Stimulated activated CD4-positive, alpha-beta T cell treated with anti-CD3 and anti-CD28 coated beads, TNF-alpha, amount 100 ng/mL, for 4 hours (primary cell): Measurements from ENCODE around the gene FAM180A.

Source experiments
- DNase-seq, 3 experiments: peaks; one replicate each; pipeline ENCODE4 v3.0.0-alpha.2; 2020; ENCODE audit warnings: low read depth in 3 of 3

Gene FAM180A

DNA sequence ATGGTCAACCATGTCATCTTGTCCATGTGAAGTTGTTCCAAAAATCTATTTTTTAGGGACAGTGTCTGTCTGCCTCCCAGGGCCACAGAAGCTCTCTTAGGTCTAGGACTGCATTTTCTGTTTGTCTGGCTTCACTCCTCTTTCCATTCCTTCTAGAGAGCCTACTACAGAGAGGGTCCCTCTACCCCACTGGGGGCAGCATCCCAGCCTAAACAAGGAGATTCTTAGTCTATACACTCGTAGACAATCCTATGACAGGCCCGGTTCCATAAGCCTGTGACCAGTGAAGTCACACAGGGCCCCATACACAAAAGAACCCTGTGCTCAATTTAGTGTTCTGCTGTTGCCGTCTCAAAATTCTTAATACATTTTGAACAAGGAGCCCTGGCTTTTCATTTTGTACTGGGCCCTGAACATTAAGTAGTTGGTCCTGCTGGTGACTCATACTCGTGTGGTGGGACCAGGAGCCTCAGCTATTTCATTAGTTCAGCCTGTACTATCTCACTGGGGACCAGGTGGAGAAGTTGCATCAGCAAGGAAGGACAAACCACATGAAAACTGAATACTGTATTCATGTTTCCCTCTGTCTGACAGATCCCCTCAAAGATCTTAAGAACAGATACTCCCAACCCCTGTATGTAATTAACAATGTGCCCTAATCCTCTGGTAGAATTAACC, 23.5 kb upstream of the FAM180A start:
- no peak for DNase-seq

DNA sequence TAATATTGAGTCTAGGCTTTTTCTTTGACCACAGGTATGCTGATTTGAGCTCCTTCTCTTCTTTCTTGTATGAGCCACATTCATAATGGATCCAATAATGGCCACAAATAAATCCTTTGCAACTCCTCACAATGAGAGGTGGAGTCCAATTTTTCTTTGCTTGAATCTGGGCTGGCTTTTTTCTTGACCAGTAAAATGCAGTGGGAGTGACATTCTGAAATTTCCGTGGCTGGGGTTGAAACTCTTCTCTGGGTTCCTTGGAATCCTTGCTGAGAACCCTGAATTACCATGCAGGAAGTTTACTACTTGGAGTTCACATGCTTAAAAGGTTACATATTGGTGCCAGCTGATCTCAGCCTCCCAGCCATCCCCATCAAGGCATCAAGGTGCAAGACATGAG, 22.4 kb upstream of the FAM180A start:
- DNase-seq = no peak

DNA sequence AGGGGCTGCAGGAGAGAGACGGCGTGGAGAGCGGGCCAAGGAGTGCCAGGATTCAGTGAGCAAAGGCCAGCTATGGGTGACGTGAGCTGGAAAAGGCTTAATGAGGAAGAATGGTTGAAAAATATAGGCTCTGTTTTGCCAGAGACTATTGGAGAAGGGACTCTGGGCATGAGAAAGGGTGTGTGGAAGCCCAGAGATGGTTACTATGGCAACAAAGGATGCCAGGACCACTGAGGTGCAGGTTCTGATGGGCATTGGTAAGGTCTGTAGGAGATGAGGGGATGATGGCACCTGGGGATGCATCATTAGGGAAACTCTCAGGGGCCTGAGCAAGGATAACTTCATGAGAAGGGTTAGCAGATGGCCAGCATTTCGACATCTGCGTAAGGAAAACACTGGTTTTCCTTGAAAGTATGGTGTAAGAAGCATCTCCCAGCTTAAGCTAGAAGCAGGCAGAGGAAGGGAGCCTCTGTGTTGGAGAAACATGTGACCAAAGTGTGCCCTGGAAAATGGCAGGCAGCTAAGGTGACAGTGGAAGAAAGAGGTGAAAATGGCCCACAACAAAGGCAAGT, 21.6 kb upstream of the FAM180A start:
- no peak for DNase-seq

DNA sequence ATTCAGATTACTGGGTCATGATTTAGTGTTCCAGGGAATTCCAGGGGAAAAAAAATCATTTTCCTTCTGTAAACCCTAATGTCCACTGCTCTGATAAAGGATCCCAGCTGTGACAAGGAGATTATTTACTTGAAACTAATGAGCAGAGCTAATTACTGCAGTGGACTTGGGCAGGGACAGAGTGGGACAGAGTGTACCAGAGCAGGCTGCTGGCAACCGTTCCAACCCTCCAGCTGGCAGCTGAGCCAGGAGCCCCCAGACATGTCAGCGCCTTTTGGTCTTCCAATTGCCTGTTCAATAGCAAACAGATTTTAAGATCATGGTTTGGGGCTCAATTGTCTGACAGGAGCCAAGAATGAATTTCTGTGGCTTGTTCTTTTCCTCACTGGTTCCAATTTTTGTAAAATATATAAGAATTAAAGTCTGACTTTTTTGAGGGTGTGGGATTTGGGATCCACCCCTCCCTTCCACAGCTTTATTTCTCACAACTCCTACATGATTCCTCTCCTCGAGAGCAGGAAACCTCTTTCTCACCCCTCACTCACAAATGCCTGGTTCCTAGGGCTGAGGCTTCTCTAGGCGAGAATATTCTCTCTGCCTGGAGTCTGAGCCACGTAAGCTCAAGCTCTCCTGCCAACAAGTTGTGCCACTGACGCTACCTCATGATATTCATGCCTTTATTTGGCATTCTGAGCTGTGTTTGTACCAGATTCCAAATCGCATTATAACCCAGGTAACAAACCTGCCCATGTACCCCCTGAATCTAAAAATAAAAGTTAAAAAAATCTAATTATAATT, 20.6 kb upstream of the FAM180A start:
- DNase-seq = no peak

GRCh38 chr7:135768467-135768866, 19.9 kb upstream of the FAM180A start:
- DNase-seq = no peak

DNA sequence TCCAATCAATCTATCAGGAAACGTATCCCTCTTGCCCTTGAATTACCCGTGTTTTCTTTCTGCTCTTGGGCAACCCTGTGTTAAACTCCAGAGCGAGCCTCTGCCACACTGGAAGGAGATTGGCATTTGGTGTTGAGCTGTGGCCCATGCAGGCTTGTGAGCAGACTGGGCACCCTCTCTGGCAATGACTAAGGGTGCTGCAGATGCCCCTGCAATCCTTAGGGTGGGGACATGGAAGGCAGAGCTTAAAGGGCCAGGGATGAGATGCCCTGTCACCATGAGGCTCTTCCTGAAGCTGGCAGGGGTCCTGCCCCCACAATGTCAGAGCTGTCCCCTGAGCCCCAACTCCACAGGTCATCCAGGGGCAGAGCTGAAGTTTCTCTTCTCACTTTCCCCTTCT, 19.5 kb upstream of the FAM180A start:
- DNase-seq = no peak

DNA sequence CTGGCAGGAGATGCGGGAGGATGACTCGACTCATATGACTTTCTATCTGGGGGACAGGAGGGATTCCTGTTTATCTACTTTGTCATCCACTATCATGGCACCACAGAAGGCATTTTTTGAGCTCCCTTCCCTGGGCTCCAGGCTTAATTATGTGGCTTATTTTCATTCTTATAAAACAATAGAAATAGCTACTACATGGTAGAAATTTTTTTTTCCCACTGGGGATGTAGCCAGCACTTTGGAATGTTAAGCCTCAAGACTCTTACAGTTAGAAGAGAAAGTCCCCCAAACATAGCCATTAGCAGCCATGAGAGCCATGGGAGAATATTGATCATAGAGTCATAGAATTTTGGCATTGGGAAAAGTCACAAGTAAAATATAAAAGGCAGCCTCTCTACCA, 14.6 kb upstream of the FAM180A start:
- DNase-seq = no peak

GRCh38 chr7:135761751-135762488, 13.3 kb upstream of the FAM180A start:
- no peak for DNase-seq

GRCh38 chr7:135759532-135759931, 10.9 kb upstream of the FAM180A start:
- no peak for DNase-seq

DNA sequence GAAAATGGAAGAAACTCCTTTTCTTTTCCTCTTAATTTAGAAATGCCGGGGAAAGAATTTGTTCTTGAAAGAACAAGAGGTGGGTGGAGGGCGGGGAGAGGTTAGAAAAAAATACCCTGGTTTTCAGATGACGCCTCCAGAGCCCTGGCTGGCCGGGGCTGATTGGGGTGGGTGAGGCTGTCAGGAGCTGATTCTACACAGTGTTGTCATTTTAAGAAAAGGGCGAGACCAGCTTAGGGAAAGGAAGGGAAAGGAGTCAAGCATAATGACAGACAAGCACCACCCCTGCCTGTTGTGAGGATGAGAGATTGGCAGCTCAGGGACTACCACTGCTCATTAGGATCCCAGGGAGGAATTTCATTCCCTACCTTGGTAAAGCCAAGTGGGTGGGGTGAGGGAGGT, 9.9 kb upstream of the FAM180A start:
- no peak for DNase-seq

DNA sequence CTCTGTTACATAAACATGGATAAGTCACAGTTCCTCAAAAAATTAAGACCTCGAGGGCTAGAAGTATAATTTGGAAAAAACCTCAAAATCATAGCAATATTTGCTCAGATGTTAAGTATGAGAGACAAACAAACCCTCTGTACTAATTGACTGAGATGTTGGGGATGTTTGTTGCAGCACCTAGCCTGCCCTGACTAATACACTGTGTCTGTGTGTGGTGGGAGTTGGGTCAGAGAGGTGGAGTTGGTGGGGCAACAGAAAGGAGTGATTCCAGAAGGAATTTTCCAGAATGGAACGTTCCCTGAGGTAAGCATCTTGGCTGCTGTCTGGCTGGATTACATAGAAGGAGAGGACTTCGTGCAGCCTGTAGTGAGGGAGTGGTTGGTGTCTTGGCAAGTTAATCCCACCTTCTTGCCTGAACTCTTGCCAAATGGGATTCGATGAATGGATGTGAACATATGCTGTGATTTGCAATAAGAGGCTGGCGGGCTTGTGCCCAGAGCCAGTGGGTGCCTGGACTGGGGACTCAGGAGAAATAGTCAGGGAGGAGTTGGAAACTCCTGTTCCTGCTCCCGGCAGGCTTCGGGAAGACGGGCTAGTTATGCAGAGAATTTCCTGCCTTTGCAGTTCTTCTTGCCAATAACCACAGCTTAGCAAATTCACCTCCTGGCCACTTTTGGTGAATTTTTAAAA, 9.3 kb upstream of the FAM180A start:
- no peak for DNase-seq

DNA sequence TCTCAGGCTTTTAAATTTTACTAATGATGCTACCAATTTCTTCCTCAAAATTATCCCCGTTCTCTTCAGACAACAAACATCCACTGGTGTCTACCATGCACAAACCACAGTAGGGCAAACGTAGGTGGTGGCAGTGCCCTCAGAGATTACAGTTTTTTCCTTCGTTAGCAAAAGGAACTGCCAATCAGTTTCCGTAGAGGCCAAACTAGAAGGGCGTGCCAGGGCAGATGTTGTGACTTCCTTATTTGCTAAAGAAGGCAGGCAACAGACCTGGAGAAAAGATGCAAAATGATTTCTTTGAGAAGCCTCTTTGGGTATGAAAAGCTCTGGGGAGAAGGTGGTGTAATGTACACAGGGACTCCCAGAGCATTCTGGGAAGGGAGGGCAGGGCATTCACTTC, 7.6 kb upstream of the FAM180A start:
- no peak for DNase-seq

DNA sequence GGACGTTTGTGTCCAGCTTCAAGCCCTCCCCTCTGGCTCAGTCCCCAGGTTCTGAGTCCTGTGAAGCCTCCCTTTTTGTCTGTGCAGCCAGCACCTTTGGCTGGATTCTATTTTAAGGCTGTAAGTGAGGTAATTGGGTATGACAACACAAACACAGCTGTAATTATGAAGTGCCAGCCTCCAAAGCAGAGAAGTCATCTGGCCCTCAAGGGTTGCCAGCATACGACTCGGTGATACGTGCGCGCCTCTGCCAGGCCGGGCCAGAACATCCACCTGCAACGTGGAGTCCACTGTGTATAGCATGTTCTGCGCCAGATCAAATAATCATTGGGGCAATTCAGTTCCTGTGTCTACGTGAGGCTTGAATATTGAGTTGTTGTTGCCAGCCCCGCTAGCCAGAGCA, 6.7 kb upstream of the FAM180A start:
- no peak for DNase-seq

- DNase-seq = no peak
Measured at GRCh38 chr7:135753616-135754413, 5.2 kb upstream of the FAM180A start.

GRCh38 chr7:135747366-135747765, 1.2 kb downstream of the FAM180A start:
- no peak for DNase-seq

DNA sequence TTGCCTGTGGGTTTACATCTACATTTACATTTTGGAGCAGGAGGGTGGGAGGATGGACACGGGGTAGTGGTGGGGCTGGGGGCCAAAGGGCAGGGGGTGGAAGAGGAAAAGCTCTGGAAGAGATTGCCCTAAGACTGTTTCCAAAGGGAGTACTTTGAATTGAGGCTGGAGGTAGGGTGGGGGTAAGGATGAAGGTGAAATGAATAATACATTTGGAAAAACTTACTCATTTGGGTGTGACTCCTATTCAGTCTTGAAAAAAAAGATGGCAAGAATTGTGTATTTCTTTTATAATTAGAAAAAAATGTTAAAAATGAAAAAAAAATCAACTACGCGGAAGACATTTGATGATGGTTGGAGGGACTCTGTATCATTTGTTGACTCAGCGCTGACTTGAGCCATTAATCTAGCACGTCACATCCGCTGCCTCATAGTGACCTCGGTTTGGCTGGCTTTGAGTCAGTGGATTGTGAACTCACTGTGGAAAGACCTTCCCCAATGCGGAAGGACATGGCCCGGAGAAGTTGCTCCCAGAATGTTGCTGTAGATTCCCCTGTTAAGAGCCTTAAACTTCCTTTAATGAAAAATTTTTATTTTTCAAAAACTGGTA, 2.8 kb downstream of the FAM180A start:
- no peak for DNase-seq

DNA sequence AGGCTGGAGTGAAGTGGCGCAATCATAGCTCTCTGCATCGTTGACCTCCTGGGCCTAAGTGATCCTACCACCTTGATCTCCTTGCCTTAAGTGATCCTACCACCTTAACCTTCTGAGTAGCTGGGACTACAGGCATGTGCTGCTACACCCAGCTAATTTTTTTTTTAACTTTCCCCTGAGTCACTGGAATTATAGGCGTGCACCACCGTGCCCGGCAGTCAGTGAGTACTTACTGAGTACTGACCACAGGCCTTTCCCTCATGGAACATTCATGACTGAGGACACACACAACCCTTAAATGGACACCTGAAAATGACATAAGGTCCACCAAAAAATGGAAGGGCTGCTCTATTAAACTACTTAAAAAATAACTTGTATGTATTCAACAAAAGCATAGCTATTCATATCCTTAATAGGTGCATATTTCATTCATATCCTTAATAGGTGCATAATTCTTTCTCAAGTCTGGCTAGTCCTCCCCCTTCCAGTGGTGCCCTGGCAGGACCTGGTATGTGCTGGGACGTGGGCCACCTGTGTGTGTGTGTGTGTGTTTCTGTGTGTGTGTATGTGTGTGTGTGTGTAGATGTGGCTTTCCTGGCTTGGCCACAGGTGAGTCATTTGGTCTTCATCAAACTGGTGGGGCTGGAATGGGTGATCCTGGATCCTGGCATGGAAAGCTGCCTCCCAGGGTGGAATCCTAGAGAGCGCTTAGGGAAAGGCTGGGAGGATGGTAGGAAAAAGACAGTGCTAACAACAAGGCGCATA, 3.5 kb downstream of the FAM180A start:
- DNase-seq = no peak

DNA sequence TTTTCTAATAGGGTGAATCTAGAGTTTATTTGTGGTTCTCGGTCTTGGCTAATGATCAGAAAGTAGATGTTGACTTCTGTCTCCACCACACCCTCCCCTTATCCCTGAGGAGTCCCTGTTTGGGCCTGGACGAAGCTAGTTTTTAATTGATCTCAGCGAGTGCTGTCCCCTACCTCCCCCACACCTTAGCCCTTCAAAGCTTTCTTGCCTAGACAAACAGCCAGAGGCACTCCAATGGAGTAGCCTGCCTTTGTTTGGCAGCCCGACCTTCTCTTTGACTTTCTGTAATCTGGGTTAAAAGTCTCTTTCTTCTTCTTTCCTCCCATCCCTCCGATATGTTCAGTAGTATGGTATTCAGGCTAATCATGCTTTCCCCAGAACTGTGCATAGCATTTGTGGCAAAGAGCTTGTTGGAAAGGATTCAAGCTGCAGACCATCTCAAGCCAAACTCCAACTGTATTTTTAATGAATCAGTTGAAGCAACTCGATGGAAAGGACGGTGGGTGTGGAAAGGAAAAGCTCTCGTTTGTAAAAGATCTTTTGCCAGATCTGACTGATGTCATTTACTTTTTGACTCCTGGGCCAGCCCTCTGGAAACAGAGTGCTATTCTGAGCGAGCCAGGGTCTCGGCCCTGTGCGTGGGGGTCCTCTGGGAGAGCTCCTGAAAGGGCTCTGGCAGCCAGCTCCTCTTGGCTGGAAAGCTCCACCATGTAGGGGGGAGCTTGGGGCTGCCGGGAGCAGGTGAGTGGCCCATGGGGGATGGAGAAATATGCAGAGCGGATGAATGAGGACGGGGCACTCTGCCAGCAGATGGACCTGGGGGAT, 4.5 kb downstream of the FAM180A start:
- no peak for DNase-seq

DNA sequence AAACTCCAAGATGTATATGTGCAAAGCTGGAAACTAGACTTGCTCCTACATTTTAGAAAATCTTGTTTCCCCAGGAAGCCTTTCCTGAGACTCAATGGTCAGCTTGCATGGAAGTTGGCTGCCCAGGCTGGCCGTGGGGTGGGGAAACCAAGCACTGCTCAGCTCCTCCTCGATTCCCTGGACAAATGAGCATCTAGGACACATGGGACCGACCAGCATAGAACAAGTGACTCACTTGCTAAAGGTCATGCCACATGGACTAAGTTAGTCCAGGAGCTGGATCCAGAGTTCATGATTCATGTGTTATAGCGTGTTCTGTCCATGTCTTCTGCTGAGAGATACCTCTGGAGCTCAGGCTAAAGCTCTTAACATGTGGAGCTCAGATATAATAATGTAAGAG, 6.2 kb downstream of the FAM180A start:
- no peak for DNase-seq
